HG02943 (cell line): Measurements from ENCODE around the gene SNAP29.
"Not testable (repeated sequence)": the region's sequence is repeated elsewhere in the genome, so short reads cannot be mapped to it uniquely, and the experiment has no call there.

Experiments used
- ATAC-seq: cut with Tn5 transposase; IDR thresholded peaks from one replicate; pipeline ENCODE4 v1.9.1; 2021; ENCODE audit warnings: mild to moderate bottlenecking, low read depth, moderate library complexity; ENCODE audit not compliant: unreplicated experiment

SNAP29 gene

DNA sequence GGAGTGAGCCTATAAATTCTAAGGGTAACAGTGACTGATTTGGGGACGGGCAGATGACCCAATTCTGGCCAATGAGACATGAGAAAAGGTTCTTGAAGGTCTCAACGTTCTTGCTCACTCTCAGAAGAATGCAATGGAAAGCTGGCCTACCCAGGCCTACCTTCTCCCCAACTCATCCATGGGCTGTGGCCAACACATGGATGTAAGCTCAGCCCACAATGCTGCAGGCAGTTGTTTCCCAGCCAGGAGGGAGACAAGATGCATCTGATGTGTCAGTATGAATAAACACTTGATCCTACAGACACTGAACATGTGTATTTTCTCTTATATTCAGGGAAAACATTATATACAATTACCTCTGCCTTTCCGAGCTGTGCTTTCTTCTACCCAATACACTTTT lies 24.6 kb upstream of the SNAP29 start:
- no peak for ATAC-seq

DNA sequence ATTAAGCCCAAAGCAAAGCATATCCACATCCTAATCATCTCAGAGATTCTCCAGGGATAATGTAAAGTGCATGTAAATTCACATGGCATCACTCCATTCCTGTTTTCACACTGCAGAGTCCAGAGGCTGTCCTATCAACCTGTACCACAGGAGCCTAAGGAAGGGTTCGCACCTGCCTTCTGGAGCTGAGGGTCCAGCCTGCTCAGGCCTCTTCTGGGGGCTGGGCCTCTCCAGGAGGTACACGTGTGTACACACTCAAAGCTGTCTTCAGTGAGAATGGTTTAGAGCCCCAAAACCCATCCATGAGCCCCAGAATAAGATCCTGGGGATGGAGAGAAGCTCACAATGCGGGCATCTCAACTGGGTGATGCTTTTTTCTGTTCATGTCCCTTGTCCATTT lies 24.1 kb upstream of the SNAP29 start:
- no peak for ATAC-seq

- no peak for ATAC-seq
Measured at GRCh38 chr22:20836987-20837823, 21.6 kb upstream of the SNAP29 start.

GRCh38 chr22:20839354-20839753 lies 19.5 kb upstream of the SNAP29 start:
- ATAC-seq, result not testable (repeated sequence)

DNA sequence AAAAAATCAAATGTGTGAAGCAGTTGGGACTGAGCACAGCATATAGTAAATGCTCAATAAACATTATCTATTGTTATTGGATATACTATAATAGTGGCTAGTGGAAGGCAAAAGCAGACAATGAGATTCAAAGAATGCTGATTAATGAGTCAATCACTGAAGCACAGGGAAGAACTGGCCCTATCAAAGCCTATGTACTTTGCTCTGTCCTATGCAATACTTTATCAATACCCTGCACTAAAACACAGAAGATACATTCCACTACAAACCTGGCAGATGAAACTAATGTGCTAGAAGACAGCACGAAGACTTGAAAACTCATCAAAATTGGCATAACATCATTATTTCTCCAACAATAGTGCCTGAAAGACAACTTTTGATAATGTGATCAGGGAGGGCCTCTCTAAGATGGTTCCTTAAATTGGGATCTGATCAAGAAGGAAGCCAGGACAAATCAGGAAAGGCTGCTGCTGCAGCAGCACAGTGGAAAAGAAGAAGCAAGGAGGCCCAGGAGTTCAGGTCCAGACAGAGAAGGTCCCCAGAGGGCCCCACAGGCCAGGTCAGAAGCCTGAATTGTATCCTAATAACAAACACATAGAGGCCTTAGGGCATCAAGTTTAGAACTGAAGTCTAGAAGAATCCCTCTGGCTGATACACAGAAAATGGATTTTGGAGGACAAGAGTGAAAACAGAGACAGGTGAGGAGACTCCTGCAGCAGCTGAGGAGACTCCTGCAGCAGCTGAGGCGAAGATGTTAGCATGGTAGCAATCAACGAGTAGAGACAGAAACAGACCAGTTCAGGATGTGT lies 18.8 kb upstream of the SNAP29 start:
- ATAC-seq, result no peak

DNA sequence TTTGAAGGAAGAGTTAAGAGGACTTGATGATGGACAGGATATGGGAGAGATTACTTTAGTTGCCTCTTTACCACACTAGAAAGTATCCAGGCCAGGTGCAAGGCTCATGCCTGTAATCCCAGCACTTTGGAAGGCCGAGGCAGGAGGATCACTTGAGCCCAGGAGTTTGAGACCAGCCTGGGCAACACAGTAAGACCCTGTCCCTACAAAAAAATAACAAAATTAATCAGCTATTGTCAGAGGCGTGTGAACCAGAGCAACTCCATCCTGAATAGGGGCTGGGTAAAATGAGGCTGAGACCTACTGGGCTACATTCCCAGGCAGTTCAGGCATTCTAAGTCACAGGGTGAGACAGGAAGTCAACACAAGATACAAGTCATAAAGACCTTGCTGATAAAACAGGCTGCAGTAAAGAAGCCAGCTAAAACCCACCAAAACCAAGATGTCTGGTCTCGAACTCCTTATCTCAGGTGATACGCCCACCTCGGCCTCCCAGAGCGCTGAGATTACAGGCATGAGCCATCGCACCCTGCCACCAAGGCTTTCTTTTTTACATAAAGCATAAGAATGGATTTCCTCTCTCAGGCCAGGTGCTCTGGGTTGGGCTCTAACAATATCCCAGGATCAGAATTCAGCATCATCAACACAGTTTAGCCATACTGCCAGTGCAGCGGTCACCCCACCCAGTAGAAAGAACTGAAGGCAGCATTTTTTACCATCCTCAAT lies 18.0 kb upstream of the SNAP29 start:
- ATAC-seq, result no peak

- no peak for ATAC-seq
Measured at GRCh38 chr22:20843501-20843900, 15.3 kb upstream of the SNAP29 start.

GRCh38 chr22:20844055-20845037 lies 14.5 kb upstream of the SNAP29 start:
- ATAC-seq, result no peak

DNA sequence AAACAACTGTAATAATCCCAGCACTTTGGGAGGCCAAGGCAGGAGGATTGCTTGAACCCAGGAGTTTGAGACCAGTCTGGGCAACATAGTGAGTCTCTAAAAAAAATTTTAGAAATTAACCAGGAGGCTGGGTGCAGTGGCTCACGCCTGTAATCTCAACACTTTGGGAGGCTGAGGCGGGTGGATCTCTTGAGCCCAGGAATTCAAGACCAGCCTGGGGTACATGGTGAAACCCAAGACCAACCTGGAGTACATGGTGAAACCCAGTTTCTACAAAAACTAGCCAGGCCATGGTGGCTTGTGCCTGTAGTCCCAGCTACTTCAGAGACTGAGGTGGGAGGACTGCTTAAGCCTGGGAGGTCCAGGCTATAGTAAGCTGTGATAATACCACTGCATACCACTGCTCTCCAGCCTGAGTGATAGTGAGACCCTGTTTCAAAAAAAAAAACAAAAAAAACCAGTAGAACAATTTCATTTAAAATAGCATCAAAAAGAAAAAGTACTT lies 11.4 kb upstream of the SNAP29 start:
- no peak for ATAC-seq

- ATAC-seq, result no peak
Measured at GRCh38 chr22:20852076-20852475, 6.7 kb upstream of the SNAP29 start.

GRCh38 chr22:20852503-20852902 lies 6.3 kb upstream of the SNAP29 start:
- no peak for ATAC-seq

- ATAC-seq, result no peak
Measured at GRCh38 chr22:20853236-20853660, 5.6 kb upstream of the SNAP29 start.

DNA sequence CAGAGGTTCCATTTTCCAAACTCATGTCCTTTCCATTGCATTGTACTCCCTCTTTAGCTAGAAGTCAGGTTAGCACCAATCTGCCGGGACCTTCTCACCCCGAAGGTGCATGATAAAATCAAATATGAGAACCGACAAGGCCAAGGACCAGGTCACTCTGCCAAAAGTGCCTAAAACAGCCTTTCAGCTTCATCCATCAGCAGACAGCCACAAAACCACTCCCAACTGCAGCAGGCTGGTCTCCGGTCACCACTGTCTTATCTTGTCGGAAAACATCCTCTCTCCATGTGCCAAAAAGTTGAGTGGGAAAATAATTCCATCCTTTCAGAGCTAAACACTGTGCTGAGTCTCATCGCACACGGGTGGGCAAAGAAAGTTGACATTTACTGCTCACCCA lies 1.6 kb upstream of the SNAP29 start:
- ATAC-seq, result no peak

- peak; percentile 45 for ATAC-seq
Measured at GRCh38 chr22:20857838-20858614, 781 bp upstream of the SNAP29 start.

DNA sequence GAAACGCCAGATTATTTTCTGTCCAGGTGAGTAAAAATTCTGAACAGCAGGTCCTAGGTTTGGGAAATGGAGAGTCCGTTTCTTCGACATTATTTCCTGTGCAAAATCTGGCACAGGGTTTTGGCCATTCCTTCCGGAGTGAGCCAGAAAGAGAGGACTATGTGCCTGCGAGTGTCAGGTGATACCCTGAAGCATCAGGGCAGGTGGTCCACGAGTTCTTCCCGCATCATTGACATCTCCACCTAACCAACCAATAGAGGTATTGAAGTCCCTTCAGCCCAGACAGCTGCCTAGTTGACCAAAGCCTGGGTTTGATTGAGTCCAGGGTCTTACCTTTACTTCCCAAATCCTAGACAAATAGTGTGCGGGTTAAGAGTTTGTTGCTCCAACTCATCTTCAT lies 808 bp downstream of the SNAP29 start:
- no peak for ATAC-seq

GRCh38 chr22:20862540-20862939 lies 3.7 kb downstream of the SNAP29 start:
- no peak for ATAC-seq

DNA sequence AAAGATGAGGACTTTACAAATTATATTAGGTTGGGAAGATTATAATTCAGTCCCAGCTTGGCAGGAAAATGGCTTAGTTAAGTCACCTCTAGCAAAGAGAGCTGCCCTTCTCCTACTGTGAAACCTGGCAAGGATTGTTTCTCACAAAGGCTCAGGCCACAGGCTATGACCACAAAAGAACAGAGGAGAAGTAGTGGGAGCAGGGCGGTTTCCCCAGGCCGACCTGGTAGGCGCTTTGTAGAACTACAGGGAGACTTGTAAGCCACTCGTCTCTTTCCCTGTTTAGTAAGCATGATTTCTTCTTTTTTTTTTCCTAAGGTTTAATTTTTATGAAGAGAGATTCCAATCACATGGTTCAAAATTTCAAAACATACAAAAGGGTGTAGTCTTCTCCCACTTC lies 4.6 kb downstream of the SNAP29 start:
- no peak for ATAC-seq

GRCh38 chr22:20864186-20864908 lies 5.5 kb downstream of the SNAP29 start:
- no peak for ATAC-seq
